DMS53 treated with DMSO at 0.1 percent for 48 hours (cell line): ENCODE results near the gene PPP4R3C.
"Not testable (repeated sequence)": the region's sequence is repeated elsewhere in the genome, so short reads cannot be mapped to it uniquely, and the experiment has no call there.

Experiments used
- DNase-seq: peaks from one replicate; lab custom pipeline; 2025; ENCODE audit not compliant: unreplicated experiment; lab: John Stamatoyannopoulos, UW

Gene PPP4R3C

DNA sequence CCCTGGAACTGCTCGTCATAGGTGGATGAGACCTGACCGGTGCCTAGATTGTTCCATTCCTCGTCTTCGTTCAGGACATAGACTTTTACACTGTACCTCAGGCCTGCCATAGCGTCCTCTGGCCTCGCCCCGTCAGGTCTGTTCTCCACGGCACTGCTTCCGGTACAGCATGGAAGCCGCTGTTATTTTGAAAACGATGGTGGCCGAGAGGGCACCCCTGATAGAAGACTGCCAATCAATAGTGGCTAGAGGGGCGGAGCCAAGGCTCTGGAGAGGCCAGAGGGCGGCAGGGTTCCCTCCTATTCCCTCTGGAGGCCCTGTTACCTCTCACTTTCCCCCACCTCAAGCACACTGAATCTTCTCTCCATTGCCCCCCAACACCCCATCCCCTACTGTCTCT is at the start of gene PPP4R3C:
TSS of gene PPP4R3C (minus strand) at position 155 of the 400 bp plus-strand sequence. CDS start at position 110, 45 bp downstream.
- DNase-seq, result peak; percentile 70

DNA sequence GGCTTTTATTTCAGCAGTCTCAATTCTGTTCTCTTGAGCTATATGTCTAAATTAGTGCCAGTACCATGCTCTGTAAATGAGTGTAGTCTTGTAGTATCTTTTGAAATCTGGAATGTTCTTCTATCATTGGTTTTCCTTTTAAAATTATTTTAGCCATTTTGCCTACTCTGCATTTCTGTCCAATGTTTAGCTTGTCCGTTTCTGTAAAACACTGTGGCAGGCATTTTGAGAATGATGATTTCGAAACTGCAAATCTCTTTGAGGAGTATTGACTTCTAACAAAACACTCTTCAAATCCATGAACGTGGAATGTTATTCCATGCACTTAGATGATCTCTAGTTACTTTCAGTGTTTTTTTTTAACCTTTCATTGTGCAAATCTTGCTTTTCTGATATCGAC is 28.3 kb upstream of the PPP4R3C start:
- no peak for DNase-seq

DNA sequence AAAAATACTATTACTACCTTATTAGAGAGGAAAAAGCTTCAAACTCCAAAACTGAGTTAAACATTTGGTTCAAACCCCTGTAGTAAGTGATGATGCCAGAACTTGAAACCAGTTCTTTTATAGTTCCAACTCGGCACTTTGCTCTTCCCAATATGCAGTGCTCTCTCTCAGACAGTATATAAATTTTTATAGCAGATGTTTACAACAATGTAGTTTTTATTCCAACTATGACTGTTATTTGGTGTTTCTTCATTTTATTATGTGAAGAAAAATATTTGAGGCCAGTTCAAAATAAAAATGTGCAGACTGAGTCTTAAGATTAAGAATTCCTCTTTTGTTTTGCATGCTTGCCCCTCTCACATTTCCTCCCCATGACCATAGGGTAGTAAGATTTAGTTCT is 2.9 kb upstream of the PPP4R3C start:
- DNase-seq, result no peak

DNA sequence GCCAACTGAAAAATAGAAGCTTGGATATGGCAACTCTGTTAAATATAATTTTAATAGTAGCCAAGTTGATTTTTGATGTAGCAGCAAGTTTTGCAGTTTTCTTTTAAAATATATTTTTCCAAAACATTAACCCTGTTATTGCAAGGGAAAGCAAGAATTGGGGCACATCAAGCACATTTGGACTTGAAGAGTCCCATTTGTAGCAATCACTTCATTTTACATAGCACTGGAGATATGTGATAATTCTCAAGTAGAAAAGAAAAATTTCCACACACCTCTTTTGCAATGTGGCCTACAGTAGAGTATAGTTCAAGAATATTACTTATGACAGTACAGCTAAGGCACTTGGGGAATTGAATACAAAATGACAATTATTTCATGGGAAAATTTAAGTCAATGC is 1.9 kb upstream of the PPP4R3C start:
- DNase-seq, result no peak

DNA sequence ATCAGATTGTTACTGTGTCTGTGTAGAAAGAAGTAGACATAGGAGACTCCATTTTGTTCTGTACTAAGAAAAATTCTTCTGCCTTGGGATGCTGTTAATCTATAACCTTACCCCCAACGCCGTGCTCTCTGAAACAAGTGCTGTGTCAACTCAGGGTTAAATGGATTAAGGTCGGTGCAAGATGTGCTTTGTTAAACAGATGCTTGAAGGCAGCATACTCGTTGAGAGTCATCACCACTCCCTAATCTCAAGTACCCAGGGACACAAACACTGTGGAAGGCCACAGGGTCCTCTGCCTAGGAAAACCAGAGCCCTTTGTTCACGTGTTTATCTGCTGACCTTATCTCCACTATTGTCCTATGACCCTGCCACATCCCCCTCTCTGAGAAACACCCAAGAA is 4.0 kb downstream of the PPP4R3C start:
- not testable (repeated sequence) for DNase-seq

DNA sequence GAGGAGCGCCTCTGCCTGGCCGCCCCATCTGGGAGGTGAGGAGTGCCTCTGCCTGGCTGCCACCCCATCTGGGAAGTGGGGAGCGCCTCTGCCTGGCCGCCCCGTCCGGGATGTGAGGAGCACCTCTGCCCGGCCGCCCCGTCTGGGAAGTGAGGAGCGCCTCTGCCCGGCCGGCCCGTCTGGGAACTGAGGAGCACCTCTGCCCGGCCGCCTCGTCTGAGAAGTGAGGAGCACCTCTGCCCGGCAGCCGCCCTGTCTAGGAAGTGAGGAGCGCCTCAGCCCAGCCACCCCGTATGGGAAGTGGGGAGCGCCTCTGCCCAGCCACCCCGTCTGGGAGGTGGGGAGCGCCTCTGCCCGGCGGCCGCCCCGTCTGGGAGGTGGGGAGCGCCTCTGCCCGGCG is 4.6 kb downstream of the PPP4R3C start:
- DNase-seq, result not testable (repeated sequence)

DNA sequence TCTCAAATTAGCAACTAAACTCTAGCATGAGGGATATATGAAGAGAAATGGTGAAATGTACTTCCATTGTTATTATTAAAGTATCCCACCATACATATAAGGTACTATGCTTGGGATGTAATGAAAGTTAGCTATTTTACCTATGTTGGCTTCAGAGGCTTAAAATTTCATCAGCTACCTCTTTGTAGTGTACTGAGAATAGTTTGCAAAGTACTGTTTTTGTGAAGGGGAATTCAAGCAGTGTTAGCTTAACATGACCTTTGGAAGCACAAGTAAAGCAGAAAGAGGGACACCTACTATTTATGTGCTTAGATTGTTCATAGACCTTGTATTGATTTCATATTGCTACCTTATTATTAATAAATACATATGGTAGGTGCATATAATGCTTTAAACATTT is 11.8 kb downstream of the PPP4R3C start:
- DNase-seq, result no peak

DNA sequence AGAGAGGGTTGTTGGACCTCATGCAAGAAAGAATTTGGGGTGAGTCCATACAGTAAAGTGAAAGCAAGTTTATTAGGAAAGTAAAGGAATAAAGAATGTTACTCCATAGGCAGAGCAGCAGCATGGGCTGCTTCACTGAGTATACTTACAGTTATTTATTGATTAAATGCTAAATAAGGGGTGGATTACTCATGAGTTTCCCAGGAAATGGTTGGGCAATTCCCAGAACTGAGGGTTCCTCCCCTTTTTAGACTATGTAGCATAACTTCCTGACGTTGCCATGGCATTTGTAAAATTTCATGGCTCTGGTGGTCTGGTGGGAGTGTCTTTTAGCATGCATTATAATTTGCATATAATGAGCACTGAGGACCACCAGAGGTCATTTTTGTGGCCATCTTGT is 16.7 kb downstream of the PPP4R3C start:
- no peak for DNase-seq

DNA sequence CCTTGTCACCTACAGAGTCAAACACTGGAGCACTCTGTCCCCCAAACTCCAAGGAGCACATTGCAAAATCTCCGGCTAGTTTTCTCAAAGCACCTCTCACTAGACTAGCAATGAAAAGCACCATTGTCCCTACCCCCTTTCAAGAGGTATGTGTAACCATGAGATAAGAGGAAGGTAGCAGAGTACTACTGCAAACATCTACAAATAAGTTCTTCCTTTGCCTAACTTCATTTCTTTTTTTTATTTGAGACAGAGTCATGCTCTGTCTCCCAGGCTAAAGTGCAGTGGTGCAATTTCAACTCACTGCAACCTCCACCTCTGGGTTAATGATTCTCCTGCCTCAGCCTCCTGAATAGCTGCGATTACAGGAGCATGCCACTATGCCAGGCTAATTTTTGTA is 17.7 kb downstream of the PPP4R3C start:
- DNase-seq, result no peak

DNA sequence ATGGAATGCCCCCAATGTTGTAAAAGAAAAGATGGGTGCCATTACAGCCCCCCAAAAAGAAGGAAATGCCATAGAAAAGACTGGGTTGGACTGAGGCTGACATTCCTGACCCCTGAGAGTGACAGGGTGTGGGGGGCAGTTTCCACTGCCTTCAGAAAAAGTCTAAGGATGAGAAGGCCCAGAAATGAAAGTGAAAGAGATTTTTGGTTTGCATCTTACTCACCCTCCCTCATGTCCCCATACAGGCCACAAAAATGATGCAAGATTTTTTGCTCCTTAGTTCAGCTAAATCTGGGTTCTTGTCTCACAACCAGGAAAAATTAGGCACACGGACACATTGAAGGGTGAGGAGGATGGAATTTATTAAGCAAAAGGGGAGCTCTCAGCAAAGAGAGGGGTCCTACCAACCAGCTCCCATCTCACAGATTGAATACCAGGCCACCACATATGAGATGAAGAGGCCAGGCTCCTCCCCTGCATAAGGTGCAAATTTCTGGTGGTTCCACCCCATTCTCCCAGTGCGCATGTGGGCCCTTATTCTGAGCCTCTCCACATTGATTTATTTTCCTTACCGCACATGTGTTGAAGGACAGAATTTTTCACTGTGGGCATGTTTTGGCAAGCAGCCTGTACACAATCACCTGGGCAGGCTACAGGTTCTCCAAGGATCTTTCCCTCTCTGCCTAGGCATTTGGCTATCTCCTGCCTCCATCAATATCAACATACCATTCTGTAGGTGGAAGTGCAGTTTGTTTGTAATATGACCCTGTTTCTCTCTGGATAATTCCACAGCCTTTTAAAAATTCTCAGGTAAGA is 18.8 kb downstream of the PPP4R3C start:
- DNase-seq, result no peak

DNA sequence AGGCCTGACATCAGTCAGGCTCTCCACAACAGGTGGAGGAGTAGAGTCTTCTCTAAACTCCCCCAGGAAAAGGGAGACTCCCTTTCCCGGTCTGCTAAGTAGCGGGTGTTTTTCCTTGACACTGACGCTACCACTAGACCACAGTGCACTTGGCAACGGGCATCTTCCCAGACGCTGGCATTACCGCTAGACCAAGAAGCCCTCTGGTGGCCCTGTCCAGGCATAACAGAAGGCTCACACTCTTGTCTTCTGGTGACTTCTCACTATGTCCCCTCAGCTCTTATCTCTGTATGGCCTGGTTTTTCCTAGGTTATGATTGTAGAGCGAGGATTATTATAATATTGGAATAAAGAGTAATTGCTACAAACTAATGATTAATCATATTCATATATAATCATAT is 20.7 kb downstream of the PPP4R3C start:
- DNase-seq, result not testable (repeated sequence)

DNA sequence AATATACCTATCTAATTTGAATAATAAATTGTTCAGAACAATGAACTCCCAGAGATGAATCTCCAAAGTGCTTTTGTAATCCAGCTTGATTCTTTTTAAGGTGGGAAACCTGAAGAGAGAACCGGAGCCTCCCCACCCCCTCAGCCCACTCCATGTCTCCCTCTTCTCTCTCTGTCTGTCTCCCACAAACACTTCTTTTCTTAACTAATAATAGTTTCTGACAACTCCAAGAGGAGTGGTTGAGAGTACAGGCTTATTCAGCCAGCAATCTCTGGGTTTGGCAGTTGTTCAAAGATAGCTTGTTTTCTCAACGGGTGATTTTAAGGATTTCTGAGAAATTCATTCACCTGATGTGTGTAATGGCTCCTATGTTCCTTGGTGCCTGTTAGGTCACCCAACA is 23.4 kb downstream of the PPP4R3C start:
- no peak for DNase-seq

DNA sequence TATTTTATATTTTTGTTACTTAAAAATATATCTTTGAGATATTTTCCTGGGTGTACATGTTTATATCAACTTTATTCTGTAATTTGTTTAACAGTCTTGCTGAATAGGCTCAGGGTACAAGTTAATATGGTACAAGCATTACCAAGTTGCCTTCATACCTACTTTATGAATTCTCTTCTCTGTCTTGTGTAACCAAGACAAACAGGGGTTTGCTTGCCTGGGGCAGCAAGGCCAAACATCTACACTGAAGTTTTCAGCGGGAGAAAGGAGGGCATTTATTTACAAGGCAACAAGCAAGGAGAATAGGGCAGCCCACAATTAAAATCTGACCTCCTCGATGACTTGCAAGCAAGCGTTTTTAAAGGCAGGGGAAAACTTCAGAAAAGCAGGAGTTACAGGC is 24.2 kb downstream of the PPP4R3C start:
- DNase-seq, result no peak

DNA sequence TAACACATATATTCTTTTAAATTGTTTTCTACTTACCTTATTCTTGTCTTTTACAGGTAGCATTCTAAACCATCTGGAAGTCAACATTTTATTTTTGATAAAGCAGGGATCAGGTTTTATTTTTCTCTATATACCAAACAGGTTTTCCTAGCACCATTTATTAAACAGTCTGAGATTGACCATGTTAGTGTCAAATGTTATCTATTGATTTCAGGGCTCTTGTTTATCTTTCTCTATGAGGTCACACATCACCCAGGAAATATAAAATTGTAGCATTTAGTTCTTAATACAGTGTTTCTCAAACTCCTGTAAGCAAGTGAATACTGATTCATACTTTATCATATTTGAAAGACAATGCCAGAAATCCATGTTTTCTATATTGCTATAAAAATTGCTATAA is 28.1 kb downstream of the PPP4R3C start:
- DNase-seq, result no peak
